Skeletal muscle tissue (tissue), 4 donors: ENCODE measurements around the gene GJB1. TPM values are rescaled to one million over a fixed set of nuclear protein-coding genes. Genes with fewer than 3 reads are reported as not detected.

Source experiments
- H3K27ac ChIP-seq: one replicate; pipeline ENCODE4 v1.7.0; 2013; ENCODE audit warnings: mild to moderate bottlenecking, low read depth, low read length, inconsistent platforms
- H3K27me3 ChIP-seq, 3 donors: one replicate each; pipeline ENCODE4 v1.7.0; 2013; ENCODE audit warnings: low read length in 3 of 3; ENCODE audit not compliant: control insufficient read depth in 3 of 3, insufficient read depth in 3 of 3
- H3K36me3 ChIP-seq, 3 donors: one replicate each; pipeline ENCODE4 v1.7.0; 2013; ENCODE audit warnings: low read length in 3 of 3; ENCODE audit not compliant: control insufficient read depth in 3 of 3, insufficient read depth in 3 of 3
- H3K4me1 ChIP-seq, 3 donors: one replicate each; pipeline ENCODE4 v1.7.0; 2013; ENCODE audit warnings: low read length in 3 of 3, mild to moderate bottlenecking in 3 of 3; ENCODE audit not compliant: control insufficient read depth in 3 of 3, insufficient read depth in 3 of 3
- H3K4me3 ChIP-seq, 3 donors: one replicate each; pipeline ENCODE4 v1.7.0; 2013; ENCODE audit warnings: low read length in 3 of 3
- H3K9ac ChIP-seq, 3 donors: one replicate each; pipeline ENCODE4 v1.7.0; 2013; ENCODE audit warnings: low read length in 3 of 3, mild to moderate bottlenecking in 3 of 3, moderate library complexity in 2 of 3, low read depth in 1 of 3
- H3K9me3 ChIP-seq, 3 donors: one replicate each; pipeline ENCODE4 v1.7.0; 2013; ENCODE audit warnings: low read length in 3 of 3; ENCODE audit not compliant: control insufficient read depth in 3 of 3
- total RNA-seq: library from RNA; depleted of rRNA; stranded (reverse); fragments of >200 nt; gene quantifications from one replicate; pipeline ENCODE4 v1.2.3, GENCODE V29; 2014
- donor health status: Osteomylitis.

GJB1 gene
- total RNA-seq, 1 donor from 2014 or later = not detected

- Histone ChIP-seq H3K27me3 (peaks cover 0 to 16% (median 4%) of the 10 kb centered on the region in 3 donors), H3K27ac (no peak overlapping the region), H3K36me3 (no peaks in the 10 kb centered on the region), H3K9me3 (no peaks in the 10 kb centered on the region), H3K9ac (no peak overlapping the region), H3K4me1 (no peaks in the 10 kb centered on the region), H3K4me3 (no peak overlapping the region)
Observed at GRCh38 chrX:71228063-71228642, 5.1 kb downstream of the GJB1 start.

GRCh38 chrX:71235482-71235881, 12.5 kb downstream of the GJB1 start:
- Histone ChIP-seq H3K4me3 (no peak overlapping the region), H3K4me1 (no peaks in the 10 kb centered on the region), H3K36me3 (peaks cover 0 to 2% (median under 1%) of the 10 kb centered on the region in 3 donors), H3K9ac (no peak overlapping the region), H3K27ac (no peak overlapping the region), H3K9me3 (no peaks in the 10 kb centered on the region), H3K27me3 (no peaks in the 10 kb centered on the region)

- H3K36me3 ChIP-seq = peaks cover 5 to 15% (median 10%) of the 10 kb centered on the region in 3 donors
- H3K27ac ChIP-seq = no peak overlapping the region
- no peaks in the 10 kb centered on the region for H3K4me1 ChIP-seq
- no peak overlapping the region for H3K4me3 ChIP-seq
- no peaks in the 10 kb centered on the region for H3K9me3 ChIP-seq
- H3K27me3 ChIP-seq = no peaks in the 10 kb centered on the region
- no peak overlapping the region for H3K9ac ChIP-seq
Observed at GRCh38 chrX:71236836-71237235, 13.8 kb downstream of the GJB1 start.

- H3K4me3 ChIP-seq = no peak overlapping the region
- no peaks in the 10 kb centered on the region for H3K9me3 ChIP-seq
- H3K36me3 ChIP-seq = peaks cover 14 to 43% (median 35%) of the 10 kb centered on the region in 3 donors
- no peaks in the 10 kb centered on the region for H3K4me1 ChIP-seq
- H3K27me3 ChIP-seq = no peaks in the 10 kb centered on the region
- no peak overlapping the region for H3K9ac ChIP-seq
- H3K27ac ChIP-seq = no peak overlapping the region
Observed at GRCh38 chrX:71239781-71240180, 16.8 kb downstream of the GJB1 start.

- Histone ChIP-seq H3K27me3 (no peaks in the 10 kb centered on the region), H3K27ac (no peak overlapping the region), H3K9ac (no peak overlapping the region), H3K4me3 (no peak overlapping the region), H3K9me3 (no peaks in the 10 kb centered on the region), H3K36me3 (peaks cover 22 to 56% (median 48%) of the 10 kb centered on the region in 3 donors), H3K4me1 (no peaks in the 10 kb centered on the region)
Observed at GRCh38 chrX:71241301-71241700, 18.3 kb downstream of the GJB1 start.

GRCh38 chrX:71244359-71245128, 21.5 kb downstream of the GJB1 start:
- no peak overlapping the region for H3K9ac ChIP-seq
- no peaks in the 10 kb centered on the region for H3K9me3 ChIP-seq
- H3K4me3 ChIP-seq = no peak overlapping the region
- H3K27me3 ChIP-seq = no peaks in the 10 kb centered on the region
- H3K36me3 ChIP-seq = peaks cover 30 to 86% (median 62%) of the 10 kb centered on the region in 3 donors
- H3K4me1 ChIP-seq = no peaks in the 10 kb centered on the region
- H3K27ac ChIP-seq = no peak overlapping the region

- H3K27me3 ChIP-seq = no peaks in the 10 kb centered on the region
Observed at GRCh38 chrX:71245159-71245558, 22.1 kb downstream of the GJB1 start.

GRCh38 chrX:71250841-71251240, 27.8 kb downstream of the GJB1 start:
- H3K9ac ChIP-seq = no peak overlapping the region
- peaks cover 12 to 42% (median 22%) of the 10 kb centered on the region in 3 donors for H3K36me3 ChIP-seq
- no peaks in the 10 kb centered on the region for H3K27me3 ChIP-seq
- no peak overlapping the region for H3K27ac ChIP-seq
- peaks cover 9 to 16% (median 11%) of the 10 kb centered on the region in 3 donors for H3K4me1 ChIP-seq
- no peaks in the 10 kb centered on the region for H3K9me3 ChIP-seq
- H3K4me3 ChIP-seq = no peak overlapping the region

More at GRCh38 chrX:71245159-71245558, 22.1 kb downstream of the GJB1 start:
- no peak overlapping the region for H3K9ac ChIP-seq
- no peaks in the 10 kb centered on the region for H3K4me1 ChIP-seq
- no peak overlapping the region for H3K4me3 ChIP-seq
- H3K9me3 ChIP-seq = no peaks in the 10 kb centered on the region
- peaks cover 30 to 89% (median 62%) of the 10 kb centered on the region in 3 donors for H3K36me3 ChIP-seq
- H3K27ac ChIP-seq = no peak overlapping the region

- no peak overlapping the region for H3K9ac ChIP-seq
- no peak overlapping the region for H3K27ac ChIP-seq
- no peaks in the 10 kb centered on the region for H3K9me3 ChIP-seq
- H3K36me3 ChIP-seq = peaks cover 12 to 37% (median 19%) of the 10 kb centered on the region in 3 donors
- no peak overlapping the region for H3K4me3 ChIP-seq
- peaks cover 9 to 16% (median 11%) of the 10 kb centered on the region in 3 donors for H3K4me1 ChIP-seq
- no peaks in the 10 kb centered on the region for H3K27me3 ChIP-seq
Observed at GRCh38 chrX:71251466-71251973, 28.5 kb downstream of the GJB1 start.

- Histone ChIP-seq H3K36me3 (peaks cover 10 to 31% (median 15%) of the 10 kb centered on the region in 3 donors), H3K27ac (no peak overlapping the region), H3K27me3 (no peaks in the 10 kb centered on the region), H3K4me1 (peaks cover 9 to 16% (median 11%) of the 10 kb centered on the region in 3 donors), H3K9ac (no peak overlapping the region), H3K4me3 (no peak overlapping the region), H3K9me3 (no peaks in the 10 kb centered on the region)
Observed at GRCh38 chrX:71252221-71252620, 29.2 kb downstream of the GJB1 start.
